GM04503 (cell line): ENCODE data around the gene UBE2Q2.

Experiments used
- DNase-seq: peaks from one replicate; pipeline ENCODE4 v3.0.0-alpha.2; 2012; ENCODE audit warnings: low read depth

The UBE2Q2 gene

GRCh38 chr15:75923756-75924155, 80.5 kb downstream of the UBE2Q2 start:
- no peak for DNase-seq

GRCh38 chr15:75924576-75924975, 81.3 kb downstream of the UBE2Q2 start:
- DNase-seq = no peak

- DNase-seq = no peak
These were observed 82.2 kb downstream of the UBE2Q2 start for GRCh38 chr15:75925440-75925839.

- DNase-seq = no peak
These were observed 83.7 kb downstream of the UBE2Q2 start for GRCh38 chr15:75926931-75927330.

- DNase-seq = no peak
These were observed 84.4 kb downstream of the UBE2Q2 start for GRCh38 chr15:75927601-75928000.

- DNase-seq = no peak
These were observed 85.7 kb downstream of the UBE2Q2 start for GRCh38 chr15:75928680-75929608.

GRCh38 chr15:75929799-75930565, 86.7 kb downstream of the UBE2Q2 start:
- DNase-seq = no peak

GRCh38 chr15:75930866-75931265, 87.6 kb downstream of the UBE2Q2 start:
- DNase-seq = no peak

GRCh38 chr15:75942464-75942863, 99.2 kb downstream of the UBE2Q2 start:
- no peak for DNase-seq

- no peak for DNase-seq
These were observed 100.0 kb downstream of the UBE2Q2 start for GRCh38 chr15:75943246-75943645.

GRCh38 chr15:75943713-75944215, 100.5 kb downstream of the UBE2Q2 start:
- no peak for DNase-seq

GRCh38 chr15:75945953-75946352, 102.7 kb downstream of the UBE2Q2 start:
- DNase-seq = no peak

GRCh38 chr15:75947092-75947491, 103.8 kb downstream of the UBE2Q2 start:
- peak; percentile 68 for DNase-seq

- no peak for DNase-seq
These were observed 105.6 kb downstream of the UBE2Q2 start for GRCh38 chr15:75948761-75949296.
